ENCODE measurements around the gene PHTF2.

The PHTF2 gene

DNA sequence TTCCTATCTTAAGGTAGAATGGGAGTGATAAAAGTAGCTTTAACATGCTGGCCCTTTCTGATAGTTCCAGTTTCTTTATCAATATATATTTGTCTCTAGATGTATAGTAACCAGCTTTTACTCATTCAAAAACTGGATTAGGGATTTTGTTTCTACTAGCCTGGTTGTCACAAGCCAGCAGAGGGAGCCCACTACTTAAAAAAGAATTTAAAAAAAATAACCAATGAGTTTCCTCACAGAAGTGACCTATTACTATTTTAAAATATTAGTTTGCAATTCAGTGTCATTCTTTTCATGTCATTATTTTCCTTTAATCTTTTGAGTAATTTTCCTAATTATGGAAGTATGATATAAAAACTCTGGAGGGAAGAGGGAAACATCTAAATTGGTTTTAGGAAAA is 142.1 kb downstream of the PHTF2 start:
- peak in 1 of 5 experiments; percentile 33 for DNase-seq

DNA sequence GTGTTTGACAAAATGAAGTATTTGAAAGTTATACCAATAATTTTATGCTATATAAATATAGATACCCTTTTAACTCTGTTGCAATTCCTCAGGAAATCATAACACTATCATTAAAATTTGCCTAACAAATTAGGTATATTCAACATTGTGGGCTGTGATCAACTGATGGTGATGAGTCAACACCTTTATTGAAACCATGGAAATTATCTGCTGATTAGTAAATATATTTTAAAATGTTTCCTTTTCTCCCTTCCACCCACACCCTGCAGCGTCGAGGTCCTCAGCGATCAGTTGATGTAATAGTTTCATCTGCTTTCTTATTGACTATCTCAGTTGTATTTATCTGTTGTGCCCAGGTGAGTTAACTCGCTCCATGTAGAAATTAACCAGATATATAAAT is 143.9 kb downstream of the PHTF2 start:
- DNase-seq = no peak

DNA sequence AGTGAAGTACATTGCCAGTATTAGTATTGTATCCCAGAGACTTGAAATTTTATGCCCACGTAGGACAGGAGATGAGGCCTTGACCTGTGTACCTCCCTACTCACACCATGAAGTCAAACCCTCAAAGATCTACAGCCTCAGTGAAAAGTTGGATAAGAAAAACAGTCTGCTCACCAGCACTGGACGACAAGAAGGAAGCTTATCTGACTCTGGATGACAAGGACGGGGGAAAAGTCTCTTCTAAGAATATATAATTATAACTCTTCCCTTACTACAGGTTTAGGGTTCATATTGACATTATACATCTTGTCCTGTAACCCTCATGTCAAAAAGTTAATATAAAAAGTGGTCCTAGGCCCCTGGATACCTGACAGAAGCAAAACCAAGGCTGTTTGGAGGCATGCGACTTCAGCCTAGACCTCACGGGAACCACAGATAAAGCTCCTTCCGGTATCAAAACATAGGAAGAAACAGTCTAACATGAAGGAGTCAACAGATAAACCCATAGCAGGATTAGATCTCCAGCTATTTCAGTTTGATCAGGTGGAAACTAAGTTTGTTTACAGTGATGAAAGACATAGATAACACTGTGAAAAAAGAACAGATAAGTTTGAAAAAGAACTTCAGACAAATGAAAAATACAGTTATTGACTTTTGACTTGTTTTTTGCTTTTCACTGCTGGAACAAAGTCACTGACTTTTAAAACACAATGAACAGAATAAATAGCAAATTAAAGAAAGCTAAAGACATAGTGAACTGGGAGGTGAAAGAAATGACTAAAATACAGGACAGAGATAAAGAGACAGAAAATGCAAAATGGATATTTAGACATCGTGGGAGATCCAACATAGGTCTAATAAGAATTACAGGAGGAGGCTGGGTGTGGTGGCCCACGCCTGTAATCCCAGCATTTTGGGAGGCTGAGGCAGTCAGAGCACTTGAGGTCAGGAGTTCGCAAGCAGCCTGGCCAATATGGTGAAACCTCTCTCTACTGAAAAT is 145.9 kb downstream of the PHTF2 start:
- DNase-seq = peak in 1 of 5 experiments; percentile 74

DNA sequence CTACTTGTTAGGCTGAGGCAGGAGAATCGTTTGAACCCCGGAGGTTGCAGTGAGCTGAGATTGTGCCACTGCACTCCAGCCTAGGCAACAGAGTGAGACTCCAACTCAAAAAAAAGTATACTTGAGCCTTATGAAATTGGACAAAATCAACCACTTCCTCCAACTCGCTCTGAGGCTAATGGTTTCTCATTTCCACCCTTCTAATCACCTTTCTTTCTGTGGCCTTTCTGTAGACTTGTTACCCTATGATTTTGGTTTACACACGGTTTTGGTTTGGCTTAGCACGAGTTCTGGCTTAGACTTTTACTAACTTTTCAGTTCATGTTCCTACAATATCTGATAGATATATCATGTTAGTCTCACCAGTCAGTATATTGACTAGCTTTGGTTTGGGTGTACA is 152.0 kb downstream of the PHTF2 start:
- DNase-seq = peak in 1 of 5 experiments; percentile 42

DNA sequence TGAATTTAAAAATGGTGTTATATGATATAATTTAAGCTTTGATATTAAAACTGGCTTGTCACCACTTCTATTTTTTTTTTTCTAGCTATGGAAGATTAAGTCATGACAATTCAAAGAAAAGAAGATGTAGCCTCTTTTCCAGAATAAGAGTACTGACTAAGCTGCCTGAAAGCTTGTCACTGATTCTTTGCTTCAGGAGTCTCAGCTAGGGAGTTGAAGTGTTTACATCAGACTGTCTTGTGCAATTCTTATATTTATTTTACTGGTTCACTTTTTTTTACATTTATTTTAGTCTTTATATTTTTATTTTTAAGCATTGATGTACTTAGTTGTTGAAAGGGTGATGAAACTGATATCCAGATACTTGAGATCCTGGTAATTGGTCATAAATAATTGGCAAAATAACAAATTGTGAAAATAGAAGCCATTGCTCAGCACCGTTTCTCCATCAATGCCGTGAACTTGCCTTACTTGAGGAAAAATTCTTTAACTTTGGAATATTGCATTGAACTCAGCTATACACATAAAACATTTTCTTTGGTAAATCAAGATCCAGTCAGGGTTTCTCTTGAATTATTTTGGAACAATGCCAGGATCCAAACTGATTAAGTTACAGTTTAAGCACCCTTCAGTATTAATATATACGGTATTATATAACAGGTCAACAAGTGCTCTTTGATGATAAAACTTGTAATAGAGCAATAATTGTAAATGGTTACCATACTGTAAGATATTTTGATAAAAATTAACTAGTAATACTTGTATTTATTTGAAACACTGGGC is 156.4 kb downstream of the PHTF2 start:
- no peak for DNase-seq

DNA sequence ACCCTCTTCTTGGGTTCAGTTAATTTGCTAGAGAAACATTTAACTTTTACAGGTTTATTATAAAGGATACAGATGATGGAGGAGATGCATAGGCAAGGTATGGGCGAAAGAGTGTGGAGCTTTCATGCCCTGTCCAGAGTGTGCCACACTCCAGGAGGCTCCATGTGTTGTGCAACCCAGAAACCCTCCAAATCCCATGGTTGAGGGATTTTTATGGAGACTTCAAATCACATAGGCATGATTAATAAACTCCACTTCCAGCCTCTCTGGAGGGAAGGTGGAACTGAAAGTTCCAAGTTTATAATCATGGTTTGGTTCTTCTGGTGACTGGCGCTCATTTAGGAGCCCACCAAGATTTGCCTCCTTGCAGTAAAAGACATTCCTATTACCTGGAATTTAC is 159.9 kb downstream of the PHTF2 start:
- DNase-seq = no peak

DNA sequence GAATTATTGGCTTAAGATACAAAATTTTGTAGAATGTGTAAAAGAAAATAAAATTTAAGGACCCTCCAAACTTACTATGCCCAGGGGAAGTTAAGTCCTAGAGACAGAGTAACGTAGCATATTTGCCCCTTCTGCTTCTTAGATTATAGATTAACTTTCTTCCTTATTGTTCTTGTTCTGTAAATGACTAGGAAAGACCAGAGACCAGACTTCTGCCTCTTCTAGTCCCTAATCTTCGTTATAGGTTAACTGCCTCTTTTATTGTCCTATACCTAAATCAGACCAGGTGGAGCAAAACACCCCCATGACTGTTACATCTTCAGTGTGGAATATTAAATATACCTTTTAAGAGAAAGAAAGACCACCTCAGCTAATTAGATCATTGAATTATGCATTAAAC is 160.5 kb downstream of the PHTF2 start:
- DNase-seq = no peak

DNA sequence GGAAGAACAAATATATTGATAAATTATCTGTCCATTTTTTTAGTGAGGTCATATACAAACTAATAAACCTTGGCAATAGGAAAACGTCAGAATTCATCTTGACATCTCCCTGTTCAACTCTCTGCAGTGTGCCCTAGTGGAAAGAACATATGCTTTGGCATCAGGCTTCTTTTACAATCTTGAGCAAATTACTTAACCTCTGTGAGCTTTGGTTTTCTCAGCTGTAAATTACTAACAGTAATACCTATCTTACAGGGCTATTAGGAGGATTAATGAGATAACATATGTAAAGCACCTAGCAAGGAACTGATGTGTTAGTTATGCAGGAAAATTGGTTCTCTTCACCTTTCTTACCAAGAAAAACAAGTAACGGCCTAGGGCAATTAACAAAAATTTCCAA is 161.8 kb downstream of the PHTF2 start:
- DNase-seq = no peak

DNA sequence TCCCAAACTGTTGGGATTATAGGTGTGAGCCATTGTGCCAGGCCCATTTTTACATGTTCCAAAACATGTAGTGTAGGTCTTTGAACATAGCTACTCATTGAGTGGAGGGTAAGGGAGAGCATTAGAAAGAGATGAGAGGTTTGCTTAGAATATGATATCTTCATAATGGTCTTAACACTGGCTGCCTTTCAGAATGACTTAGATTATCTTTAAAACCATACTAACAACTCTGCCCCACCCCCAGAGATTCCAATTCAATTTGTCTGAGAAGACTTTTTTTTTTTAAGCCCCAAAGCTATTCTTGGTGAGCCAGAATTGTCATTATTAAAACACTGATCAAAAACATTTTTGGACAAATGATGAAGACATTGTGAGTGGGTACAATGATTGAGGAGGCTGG is 168.9 kb downstream of the PHTF2 start:
- DNase-seq = no peak

DNA sequence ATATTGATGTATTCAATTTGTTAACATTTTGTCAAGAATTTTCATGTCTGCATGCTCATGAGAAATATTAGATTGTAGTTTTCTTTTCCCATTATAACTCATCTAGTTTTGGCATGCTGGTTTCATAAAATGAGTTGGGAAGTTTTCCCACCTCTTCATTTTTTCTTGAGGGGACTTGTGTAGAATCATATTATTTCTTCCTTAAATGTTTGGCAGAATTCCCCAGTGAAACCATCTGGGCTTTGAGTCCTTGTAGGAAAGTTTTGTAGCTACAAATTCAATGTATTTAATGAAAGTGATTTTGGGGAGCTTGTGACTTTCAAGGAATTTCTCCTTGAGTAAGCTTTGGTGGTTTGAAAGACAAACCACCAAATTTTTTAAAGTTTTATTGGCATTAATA is 173.2 kb downstream of the PHTF2 start:
- DNase-seq = no peak

DNA sequence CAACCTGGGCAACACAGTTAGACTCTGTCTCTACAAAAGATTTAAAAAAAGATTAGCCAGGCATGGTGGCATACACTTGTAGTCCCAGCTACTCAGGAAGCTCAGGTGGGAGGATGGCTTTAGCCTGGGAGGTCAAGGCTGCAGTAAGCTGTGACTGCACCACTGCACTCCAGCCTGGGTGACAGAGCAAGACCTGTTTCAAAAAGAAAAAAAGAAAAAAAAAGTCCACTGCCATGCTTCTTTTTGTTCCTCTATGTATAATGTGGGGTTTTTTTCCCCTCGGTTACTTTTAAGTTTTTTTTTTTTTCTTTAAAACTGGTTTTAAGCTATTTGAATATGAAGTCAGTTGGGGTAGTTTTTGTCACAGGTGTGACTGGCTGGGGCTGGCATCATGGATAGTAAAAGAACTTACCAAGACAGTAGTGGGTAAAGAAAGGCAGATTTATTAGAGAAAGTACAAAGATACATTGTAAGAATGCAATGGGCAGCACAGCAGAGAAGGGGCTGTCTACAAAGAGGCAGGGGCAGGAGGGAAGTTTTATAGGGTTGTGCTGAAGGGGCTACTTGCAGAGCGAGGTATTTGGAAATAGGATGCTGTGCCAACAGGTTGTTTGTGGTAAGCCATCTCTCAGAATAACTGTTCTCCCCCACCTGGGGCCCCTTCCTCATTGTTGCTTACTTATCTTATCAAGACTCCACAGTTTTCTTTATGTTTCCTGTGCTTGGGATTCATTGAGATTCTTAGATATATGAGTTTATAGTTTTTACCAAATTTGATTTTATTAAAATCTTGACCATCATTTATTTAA is 177.3 kb downstream of the PHTF2 start:
- no peak for DNase-seq

DNA sequence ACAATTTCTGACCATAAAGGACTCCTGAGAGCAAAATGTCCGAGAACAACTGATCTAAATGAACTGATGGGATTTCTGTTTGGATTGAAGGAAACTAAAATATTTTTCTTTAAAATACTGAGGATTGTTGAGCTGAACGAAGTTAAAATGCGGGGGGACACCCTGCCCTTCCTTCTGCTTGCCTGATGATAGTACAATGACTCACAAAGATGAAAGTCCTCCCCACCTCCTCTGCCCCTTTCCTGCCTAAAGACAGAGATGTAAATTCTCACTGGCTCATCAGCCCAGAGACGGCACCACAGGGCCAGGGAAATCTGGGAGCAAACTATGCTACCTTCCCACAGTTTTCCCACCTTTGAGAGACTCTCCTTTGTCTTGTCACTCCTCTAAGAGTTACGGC is 180.6 kb downstream of the PHTF2 start:
- DNase-seq = no peak

DNA sequence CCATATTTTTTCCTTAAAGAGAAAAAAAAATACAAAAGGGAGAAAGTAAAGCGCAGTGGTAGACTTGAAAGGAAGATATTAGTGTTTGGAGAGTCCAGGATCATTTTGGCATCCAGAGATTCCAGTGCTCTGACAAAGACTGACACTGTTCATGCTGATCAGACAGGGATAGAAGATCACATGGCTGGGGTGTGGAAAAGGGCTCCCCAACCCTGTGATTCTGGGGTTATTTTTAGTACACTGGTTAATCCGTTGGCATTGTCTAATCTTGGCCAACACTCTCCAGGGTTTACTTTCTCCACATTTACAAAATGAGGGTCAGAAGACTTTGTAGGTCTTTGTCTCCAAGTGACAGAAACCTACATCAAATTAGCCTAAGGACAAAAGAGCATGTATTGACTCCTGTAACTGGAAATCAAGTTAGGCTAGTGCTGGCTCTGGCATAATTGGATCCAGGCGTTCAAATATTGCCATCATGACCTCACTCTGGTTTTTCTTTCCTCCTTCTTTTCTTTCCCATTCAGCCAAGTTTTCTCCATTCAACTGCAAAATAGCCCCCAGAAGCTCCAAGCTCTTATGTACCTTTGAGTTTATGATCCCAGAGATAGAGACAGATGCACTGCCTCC is 181.6 kb downstream of the PHTF2 start:
- DNase-seq = no peak

DNA sequence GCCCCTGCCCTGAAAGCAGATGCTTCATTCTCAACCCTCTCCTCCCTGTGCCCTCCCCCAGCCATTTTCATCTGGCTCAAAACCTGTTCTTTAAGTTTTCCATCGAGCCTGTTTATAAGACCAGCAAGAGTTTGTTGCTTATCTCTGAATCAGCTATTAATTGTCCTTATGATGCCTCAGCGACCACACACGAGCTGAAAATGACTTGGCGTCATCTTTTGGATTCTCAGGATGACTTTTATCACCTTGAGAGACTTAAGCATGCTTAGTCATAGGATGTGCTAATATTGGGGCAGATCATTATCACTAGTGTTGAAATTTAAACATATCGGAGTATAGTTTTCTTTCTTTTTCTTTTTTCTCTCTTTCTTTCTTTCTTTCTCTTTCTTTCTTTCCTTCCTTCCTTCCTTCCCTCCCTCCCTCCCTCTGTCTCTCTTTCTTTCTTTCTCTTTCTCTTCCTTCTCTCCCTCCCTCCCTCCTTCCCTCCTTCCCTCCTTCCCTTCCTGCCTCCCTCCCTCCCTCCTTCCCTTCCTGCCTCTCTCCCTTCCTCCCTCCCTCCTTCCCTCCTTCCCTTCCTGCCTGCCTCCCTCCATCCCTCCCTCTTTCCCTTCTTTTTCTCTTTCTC is 184.5 kb downstream of the PHTF2 start:
- DNase-seq = peak in 1 of 5 experiments; percentile 93

DNA sequence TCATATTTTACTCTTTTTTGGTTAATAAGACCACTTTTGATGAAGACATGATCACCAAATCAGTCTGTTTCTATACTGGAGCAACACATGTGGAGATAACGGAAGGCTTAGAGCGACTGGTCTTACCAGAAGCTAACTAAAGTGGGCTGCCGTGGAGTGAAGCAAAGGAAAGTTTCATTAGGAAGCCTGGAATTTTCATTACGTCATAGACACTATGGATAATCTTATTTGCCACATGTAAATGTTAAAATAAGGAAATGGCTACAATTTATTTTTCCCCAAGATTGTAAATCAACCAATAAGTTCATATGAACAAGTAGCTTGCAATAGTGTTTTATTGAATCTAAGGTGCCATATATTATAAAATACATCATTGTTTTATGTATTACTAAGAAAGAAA is 185.4 kb downstream of the PHTF2 start:
- no peak for DNase-seq

DNA sequence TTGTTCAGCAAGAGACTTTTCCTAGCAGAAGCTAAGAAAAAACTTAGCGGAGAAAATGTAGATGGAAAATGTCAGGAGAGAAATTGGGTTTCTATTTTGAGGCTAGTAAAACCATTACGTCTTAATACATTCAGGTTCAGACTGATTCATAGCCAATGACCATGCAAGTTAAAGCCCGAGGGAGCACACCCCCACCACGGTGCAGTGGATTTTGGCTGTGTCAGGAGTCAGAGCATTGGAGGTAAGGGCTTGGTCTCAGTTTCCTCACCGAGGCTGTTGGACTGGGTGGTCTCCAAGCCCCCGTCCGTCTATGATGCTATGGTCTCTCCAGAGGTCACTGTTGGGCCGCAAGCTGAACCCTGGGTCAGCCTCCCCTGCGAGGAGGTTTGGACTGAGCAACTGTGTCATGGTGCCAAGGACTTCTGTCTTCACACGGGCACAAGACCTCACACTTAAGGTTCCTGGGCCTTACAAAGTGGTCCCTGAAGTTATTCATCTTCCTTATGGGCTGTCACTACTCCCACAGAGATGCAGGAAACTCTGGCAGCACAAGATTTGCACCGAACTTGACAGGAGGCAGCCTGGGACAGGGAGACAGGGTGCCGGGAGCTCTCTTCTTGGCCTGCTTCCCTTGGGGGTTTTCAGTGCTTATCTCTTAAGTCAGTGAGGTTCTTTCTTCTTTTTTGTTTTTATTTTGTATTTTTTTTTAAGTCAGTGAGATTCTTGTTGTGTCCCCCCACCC is 186.8 kb downstream of the PHTF2 start:
- no peak for DNase-seq

DNA sequence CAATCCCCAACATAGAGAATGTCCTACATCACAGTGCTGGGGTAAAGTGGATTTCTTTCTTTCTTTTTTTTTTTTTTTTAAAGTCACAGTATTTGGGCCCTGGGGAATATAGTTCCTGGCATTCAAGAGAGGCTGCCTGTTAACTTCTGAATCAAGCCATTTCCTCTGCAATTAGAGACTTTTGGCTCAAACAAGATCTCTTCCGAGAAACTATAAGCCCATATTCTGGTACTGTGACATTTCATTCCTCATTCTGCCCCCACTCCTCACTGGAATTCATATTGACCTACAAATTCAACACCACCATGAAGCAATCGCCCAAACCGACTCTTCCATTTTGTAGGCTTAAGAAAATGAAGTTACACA is 187.4 kb downstream of the PHTF2 start:
- no peak for DNase-seq

DNA sequence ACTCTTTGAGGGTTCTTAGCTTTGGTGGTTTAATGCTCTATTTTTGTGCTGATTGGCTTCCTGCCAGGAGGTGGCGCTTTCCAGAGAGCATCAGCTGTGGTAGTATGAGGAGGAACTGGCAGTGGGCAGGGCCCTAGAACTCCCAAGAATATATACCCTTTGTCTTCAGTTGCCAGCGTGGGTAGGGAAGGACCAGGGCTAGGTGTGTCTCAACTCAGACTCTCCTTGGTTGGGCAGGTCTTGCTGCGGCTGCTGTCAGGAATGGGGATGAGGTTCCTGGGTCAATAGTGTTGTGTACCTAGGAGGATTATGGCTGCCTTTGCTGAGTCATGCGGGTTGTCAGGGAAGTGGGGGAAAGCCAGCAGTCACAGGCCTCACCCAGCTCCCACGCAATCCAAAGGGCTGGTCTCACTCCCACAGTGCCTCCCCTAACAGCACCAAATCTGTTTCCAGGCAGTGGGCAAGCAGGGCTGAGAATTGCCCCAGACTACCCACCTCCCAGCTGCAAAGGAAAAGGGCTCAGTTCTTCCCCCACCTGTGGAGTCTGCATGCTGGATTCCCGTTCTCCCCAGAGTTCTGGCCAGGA is 191.5 kb downstream of the PHTF2 start:
- DNase-seq = peak in 1 of 5 experiments; percentile 31

DNA sequence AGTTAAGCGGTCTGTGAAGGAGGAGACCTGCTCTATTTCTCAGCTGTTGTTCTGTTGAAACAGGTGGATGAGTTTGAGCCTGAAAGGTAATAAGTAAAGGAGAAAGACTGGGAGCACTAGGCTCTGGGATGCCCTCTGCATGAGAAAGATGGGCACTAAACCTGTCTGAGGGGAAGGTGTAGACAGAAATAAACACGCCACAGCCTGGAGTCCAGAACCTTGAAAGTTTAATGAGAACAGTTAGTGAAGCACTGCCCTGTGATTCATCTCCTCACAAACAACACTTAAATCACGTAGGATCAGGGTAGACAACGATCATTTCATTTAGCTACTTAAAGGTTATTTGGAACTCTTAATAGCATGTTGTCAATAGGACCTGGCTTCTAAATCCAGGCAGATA is 193.1 kb downstream of the PHTF2 start:
- no peak for DNase-seq

DNA sequence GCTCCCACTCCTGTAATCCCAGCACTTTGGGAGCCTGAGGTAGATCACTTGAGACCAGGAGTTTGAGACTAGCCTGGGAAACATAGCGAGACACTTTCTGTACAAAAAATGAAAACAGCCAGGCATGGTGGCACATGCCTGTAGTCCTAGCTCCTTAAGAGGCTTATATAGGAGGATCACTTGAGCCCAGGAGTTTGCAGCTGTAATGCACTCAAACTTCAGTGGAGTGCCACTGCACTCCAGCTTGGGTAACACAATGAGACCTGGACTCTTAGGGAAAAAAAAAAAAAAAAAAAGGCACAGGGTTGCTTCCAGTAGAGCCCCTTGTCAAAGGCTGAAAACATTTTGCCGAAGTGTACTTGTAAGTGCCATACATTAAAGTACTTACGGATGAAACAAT is 195.3 kb downstream of the PHTF2 start:
- DNase-seq = no peak

DNA sequence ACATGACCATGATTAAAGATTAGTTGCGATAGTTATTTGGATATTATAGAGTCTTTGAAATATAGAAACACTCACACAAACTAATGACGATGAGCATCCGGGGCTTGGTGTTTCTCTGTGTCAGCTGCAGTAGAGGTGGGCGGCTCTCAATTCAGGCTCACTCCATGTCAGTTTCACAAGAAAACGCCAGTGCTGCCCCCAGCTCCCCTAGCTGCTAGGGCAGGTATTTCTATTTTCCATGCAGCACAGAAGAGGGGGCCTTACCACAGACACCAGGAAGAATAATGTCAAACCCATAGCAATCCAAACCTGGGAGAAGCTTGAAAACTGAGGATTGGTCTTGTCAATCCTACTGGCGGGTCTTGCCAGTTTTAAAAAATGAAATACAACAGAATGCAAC is 197.1 kb downstream of the PHTF2 start:
- no peak for DNase-seq
